HG03521 (cell line): ENCODE data around the gene EXOC3L4.
"Not testable (repeated sequence)": the region's sequence is repeated elsewhere in the genome, so short reads cannot be mapped to it uniquely, and the experiment has no call there.

Experiments used
- ATAC-seq: cut with Tn5 transposase; IDR thresholded peaks from one replicate; pipeline ENCODE4 v1.9.1; 2021; ENCODE audit warnings: mild to moderate bottlenecking, moderate library complexity; ENCODE audit not compliant: unreplicated experiment

EXOC3L4 gene

GRCh38 chr14:103094406-103095209, at the start of gene EXOC3L4:
Gene EXOC3L4, plus strand, starts transcription at chr14:103094725. Its CDS starts 5,495 bp downstream, at chr14:103100220.
- no peak for ATAC-seq

DNA sequence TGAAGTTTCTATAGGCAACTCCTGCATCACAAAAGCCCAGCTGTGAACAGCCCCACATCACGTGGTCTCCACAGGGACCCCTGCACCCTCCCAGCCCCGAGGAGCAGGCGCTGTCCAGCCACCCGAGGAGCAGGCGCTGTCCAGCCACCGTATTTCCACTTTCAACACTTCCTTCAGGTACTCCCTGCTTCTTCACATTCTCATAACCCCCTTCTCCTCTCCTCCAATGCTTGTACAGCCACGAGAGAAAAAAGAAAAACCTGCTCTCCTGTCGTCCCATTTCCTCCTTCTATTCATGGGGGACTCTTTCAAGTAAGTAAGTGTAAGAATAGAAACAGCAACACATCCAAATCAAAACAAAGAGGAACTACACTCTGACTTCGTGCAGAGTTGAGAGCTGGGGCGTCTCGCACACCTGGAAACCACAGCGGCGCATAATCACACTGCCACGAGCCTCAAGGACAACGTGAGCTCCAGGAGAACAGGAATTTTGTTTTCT, 49.1 kb upstream of the EXOC3L4 start:
- no peak for ATAC-seq

DNA sequence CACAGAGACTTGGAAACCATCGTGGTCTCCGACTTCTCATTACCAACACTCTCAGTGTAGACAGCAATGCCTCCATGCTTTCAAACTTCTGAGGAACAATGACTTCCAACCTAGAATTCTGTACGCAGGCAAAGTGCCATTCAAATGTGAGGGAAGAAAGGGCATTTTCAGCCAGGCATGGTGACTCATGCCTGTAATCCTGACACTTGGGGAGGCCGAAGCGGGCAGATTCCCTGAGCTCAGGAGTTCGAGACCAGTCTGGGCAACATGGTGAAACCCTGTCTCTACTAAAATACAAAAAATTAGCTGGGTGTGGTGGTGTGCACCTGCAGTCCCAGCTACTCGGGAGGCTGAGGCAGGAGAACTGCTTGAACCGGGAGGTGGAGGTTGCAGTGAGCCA, 47.1 kb upstream of the EXOC3L4 start:
- not testable (repeated sequence) for ATAC-seq

GRCh38 chr14:103050935-103051334, 43.6 kb upstream of the EXOC3L4 start:
- ATAC-seq = no peak

DNA sequence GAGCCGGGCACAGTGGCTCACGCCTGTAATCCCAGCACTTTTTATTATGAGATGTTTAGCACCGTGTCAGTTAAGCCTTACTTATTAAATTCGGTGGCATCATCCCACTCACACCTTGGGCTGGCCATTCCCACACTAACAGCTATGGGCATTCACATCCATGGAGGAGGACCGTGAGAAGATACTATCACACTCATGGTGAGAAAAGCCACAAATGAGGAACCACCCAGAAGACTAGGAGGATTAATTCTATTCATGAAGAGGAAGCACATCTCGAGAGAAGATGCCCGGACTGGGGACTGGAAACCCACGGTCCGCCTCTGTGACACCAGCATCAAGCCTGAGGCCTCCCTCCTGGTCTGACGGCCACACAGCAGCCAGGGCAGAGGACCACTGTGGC, 42.1 kb upstream of the EXOC3L4 start:
- no peak for ATAC-seq

DNA sequence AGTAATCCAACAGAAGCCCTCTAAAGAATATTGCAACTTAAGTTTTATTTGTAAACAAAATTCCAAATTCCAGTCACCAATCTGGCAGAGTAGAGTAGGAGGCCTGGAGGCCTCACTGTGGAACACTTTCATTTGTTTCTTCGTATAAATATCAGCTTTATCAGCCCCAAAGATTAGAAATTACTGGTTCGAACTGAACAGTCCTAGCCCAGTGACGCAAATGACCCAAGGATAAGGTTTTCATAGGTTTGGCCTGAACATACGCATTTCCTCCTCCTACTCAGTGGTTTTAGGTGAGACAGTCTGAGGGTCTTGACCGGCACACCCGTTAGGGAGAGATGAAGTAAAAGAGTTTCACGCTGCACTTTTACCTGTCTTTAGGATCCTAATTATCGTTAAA, 38.8 kb upstream of the EXOC3L4 start:
- no peak for ATAC-seq

- ATAC-seq = no peak
Measured at GRCh38 chr14:103056322-103057027, 38.0 kb upstream of the EXOC3L4 start.

DNA sequence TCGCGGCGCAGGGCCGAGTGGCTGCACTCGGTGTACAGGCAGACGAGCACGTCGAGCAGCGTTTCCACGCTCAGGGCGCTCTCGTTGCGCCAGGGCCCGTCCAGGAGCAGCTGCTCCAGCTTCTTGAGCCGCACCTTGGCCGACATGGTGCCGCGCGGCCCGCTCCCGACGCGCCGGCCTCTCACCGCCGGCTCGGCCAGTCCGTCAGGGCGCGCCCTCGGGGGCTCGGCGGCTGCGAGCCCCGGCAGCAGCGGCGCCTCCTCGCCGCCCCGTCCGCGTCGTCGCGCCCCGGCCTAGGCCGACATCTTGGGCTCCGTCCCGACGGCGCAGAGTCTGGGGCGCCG, 37.5 kb upstream of the EXOC3L4 start:
- ATAC-seq = no peak

- ATAC-seq = peak; percentile 77
Measured at GRCh38 chr14:103057372-103058163, 37.0 kb upstream of the EXOC3L4 start, which contains the start of gene CDC42BPB. Gene CDC42BPB, minus strand, starts transcription at chr14:103057549. Its CDS starts 376 bp downstream, at chr14:103057173.

GRCh38 chr14:103058164-103059055, 36.1 kb upstream of the EXOC3L4 start:
- peak; percentile 2 for ATAC-seq

DNA sequence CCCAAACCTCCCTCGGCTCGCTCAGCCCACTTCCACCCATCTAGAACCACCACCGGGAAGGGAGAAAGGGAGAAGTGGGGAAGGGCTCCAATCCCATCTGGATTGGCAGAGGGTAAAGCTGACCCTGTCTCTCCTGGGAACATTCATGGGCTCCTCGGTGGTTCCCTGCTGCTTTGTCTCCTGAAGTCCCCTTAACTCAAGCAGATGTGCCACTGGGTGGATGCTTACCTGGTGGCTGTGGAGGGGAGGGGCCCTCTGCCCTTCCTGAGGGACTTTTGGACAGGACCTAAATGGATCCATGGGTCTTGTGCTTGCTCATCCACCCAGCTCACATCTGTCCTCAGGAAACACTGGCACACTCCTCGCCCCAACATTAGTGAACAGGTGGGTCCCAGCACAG, 35.0 kb upstream of the EXOC3L4 start:
- no peak for ATAC-seq

- ATAC-seq = no peak
Measured at GRCh38 chr14:103061482-103061976, 33.0 kb upstream of the EXOC3L4 start.

- no peak for ATAC-seq
Measured at GRCh38 chr14:103064436-103064835, 30.1 kb upstream of the EXOC3L4 start.

- ATAC-seq = no peak
Measured at GRCh38 chr14:103064978-103065377, 29.5 kb upstream of the EXOC3L4 start.

GRCh38 chr14:103065861-103066260, 28.7 kb upstream of the EXOC3L4 start:
- ATAC-seq = no peak

DNA sequence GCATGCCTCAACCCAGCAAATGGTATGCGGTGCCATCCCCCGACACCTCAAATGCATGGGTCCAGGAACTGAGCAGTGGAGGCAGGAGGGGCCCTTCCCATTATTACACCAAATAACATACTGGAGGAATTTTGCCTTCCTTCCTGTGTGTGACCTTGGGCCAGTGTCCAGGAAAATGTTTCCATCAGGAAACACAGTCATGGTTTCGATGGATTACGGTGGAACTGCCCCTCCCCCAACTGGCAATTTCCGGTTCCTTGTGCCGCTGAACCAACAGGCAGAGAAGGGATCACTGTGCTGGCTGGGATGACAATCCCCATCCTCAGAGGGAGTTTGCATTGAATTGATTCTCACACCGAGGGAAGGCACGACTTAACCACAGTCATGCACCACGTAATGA, 28.1 kb upstream of the EXOC3L4 start:
- no peak for ATAC-seq

DNA sequence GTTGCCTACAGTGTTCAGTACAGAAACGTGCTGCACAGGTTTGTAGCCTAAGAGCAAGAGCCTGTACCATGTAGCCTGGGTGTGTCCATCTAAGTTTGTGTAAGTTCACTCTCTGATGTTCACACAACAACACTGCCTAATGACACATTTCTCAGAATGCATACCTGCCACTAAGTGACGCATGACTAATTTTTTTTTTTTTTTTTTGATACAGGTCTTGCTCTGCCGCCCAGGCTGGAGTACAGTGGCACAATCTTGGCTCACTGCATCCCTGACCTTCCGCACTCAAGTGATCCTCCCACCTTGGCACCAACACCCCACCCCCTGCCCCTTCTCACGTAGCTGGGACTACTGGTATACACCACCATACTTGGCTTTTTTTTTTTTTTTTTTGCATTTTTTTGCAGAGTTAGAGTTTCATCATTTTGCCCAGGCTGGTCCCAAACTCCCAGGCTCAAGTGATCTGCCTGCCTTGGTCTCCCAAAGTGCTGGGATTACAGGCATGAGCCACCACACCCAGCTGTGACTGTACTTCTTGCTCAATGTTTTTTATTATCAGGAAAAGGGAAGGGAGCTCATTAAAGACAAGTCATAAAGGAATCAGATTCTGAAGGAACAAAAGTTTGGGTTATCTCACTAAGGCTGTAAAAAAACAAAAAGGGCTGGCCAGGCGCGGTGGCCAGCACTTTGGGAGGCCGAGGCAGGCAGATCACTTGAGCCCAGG, 27.1 kb upstream of the EXOC3L4 start:
- ATAC-seq = no peak

- ATAC-seq = no peak
Measured at GRCh38 chr14:103068351-103069073, 26.0 kb upstream of the EXOC3L4 start.
